K562 (cell line): ENCODE data around the gene ELL3. TPM values are rescaled to one million over a fixed set of nuclear protein-coding genes. Genes with fewer than 3 reads are reported as not detected.
A peak's percentile ranks its signal among the peaks of the same experiment; 100 is the strongest.

ENCODE experiments used
- ETV6 ChIP-seq, 3 experiments: fragments of 150-350 bp in 1 of 3; sonication (generic) in 1 of 3; formaldehyde crosslinking in 1 of 3; IDR thresholded peaks; 2 replicates each; pipeline versions ENCODE4 v1.6.1 to v1.8.0; 2014 to 2022; ENCODE audit warnings: borderline replicate concordance in 2 of 3, low read depth in 2 of 3, antibody characterized with exemption in 1 of 3, low read length in 1 of 3, mild to moderate bottlenecking in 1 of 3, missing genetic modification reagents in 1 of 3
- EWSR1 ChIP-seq: fragments of 450-650 bp; IDR thresholded peaks from 2 replicates; pipeline ENCODE4 v1.6.1; 2018; ENCODE audit warnings: borderline replicate concordance, mild to moderate bottlenecking, low read depth, moderate library complexity; ENCODE audit not compliant: partially characterized antibody
- GABPB1 ChIP-seq: sonication (generic); formaldehyde crosslinking; IDR thresholded peaks from 2 replicates; pipeline ENCODE4 v1.8.0; 2022; ENCODE audit warnings: mild to moderate bottlenecking, missing genetic modification reagents
- NBN ChIP-seq: fragments of 450-650 bp; IDR thresholded peaks from 2 replicates; pipeline ENCODE4 v1.6.1; 2016; ENCODE audit warnings: low read depth, mild to moderate bottlenecking
- NFIC ChIP-seq: fragments of 450-650 bp; IDR thresholded peaks from 2 replicates; pipeline ENCODE4 v1.6.1; 2017; ENCODE audit warnings: mild to moderate bottlenecking, inconsistent platforms
- PHF8 ChIP-seq: fragments of 200-600 bp; sonication (generic); IDR thresholded peaks from 2 replicates; pipeline ENCODE4 v1.6.1; 2012; ENCODE audit warnings: mixed run types, mild to moderate bottlenecking, inconsistent platforms, low read length, moderate library complexity, borderline replicate concordance
- RBM34 ChIP-seq: fragments of 200-400 bp; formaldehyde crosslinking; IDR thresholded peaks from 2 replicates; pipeline ENCODE4 v1.6.1; 2018; ENCODE audit warnings: low read length, borderline replicate concordance; ENCODE audit not compliant: insufficient read depth
- RFX7 ChIP-seq: fragments of 250-450 bp; sonication (Bioruptor Pico); IDR thresholded peaks from 2 replicates; pipeline ENCODE4 v1.5.1; 2021; ENCODE audit warnings: mild to moderate bottlenecking
- SREBF1 ChIP-seq: fragments of 150-350 bp; IDR thresholded peaks from 2 replicates; pipeline ENCODE4 v1.6.1; 2014; ENCODE audit warnings: antibody characterized with exemption, low read depth, low read length, borderline replicate concordance
- ZNF311 ChIP-seq: fragments of 250-450 bp; sonication (Bioruptor Pico); IDR thresholded peaks from 2 replicates; pipeline ENCODE4 v1.4.0; 2020; ENCODE audit warnings: mild to moderate bottlenecking, moderate library complexity
- polyA plus RNA-seq, 8 experiments: library from polyadenylated mRNA; depleted of rRNA in 4 of 8; stranded (reverse) in 5 of 8; unstranded in 3 of 8; fragments of >200 nt; fragmentation: Nextera tagmentation in 2 of 8; fragmentation: Illumina TruSeq in 1 of 8; extraction: Ambion mirVana in 2 of 8; extraction: Trizol in 1 of 8; gene quantifications; 2 replicates each; pipeline versions ENCODE4 v1.2.1 to v1.2.3, GENCODE V29; 2011 to 2014; ENCODE audit warnings: inconsistent platforms in 1 of 8, missing spikeins in 1 of 8
- total RNA-seq, 7 experiments: library from RNA; depleted of rRNA in 6 of 7; stranded (reverse); fragments of >200 nt in 6 of 7; fragmentation: Illumina TruSeq in 2 of 7; extraction: Trizol in 2 of 7; gene quantifications; 2 replicates each; pipeline versions ENCODE4 v1.2.1 to v1.2.3, GENCODE V29; 2011 to 2021; ENCODE audit warnings: low replicate concordance in 1 of 7
- TF ChIP-seq, protein P1 (sequence below): fragments of 200-600 bp; sonication (generic); IDR thresholded peaks from one replicate; pipeline ENCODE4 v1.6.1; 2012; ENCODE audit warnings: mild to moderate bottlenecking, low read depth, low read length, inconsistent platforms

ELL3 gene
- total and polyA plus RNA-seq, 9 of the 15 experiments (the other 6 are each of a cell fraction or from before 2014, with no cell fraction given) = 0.80 to 5.2 (median 2.6) TPM

GRCh38 chr15:43824302-43825246 lies 47.8 kb upstream of the ELL3 start, which contains the start of gene MFAP1 (continued):
- TF ChIP-seq, protein P1, sequence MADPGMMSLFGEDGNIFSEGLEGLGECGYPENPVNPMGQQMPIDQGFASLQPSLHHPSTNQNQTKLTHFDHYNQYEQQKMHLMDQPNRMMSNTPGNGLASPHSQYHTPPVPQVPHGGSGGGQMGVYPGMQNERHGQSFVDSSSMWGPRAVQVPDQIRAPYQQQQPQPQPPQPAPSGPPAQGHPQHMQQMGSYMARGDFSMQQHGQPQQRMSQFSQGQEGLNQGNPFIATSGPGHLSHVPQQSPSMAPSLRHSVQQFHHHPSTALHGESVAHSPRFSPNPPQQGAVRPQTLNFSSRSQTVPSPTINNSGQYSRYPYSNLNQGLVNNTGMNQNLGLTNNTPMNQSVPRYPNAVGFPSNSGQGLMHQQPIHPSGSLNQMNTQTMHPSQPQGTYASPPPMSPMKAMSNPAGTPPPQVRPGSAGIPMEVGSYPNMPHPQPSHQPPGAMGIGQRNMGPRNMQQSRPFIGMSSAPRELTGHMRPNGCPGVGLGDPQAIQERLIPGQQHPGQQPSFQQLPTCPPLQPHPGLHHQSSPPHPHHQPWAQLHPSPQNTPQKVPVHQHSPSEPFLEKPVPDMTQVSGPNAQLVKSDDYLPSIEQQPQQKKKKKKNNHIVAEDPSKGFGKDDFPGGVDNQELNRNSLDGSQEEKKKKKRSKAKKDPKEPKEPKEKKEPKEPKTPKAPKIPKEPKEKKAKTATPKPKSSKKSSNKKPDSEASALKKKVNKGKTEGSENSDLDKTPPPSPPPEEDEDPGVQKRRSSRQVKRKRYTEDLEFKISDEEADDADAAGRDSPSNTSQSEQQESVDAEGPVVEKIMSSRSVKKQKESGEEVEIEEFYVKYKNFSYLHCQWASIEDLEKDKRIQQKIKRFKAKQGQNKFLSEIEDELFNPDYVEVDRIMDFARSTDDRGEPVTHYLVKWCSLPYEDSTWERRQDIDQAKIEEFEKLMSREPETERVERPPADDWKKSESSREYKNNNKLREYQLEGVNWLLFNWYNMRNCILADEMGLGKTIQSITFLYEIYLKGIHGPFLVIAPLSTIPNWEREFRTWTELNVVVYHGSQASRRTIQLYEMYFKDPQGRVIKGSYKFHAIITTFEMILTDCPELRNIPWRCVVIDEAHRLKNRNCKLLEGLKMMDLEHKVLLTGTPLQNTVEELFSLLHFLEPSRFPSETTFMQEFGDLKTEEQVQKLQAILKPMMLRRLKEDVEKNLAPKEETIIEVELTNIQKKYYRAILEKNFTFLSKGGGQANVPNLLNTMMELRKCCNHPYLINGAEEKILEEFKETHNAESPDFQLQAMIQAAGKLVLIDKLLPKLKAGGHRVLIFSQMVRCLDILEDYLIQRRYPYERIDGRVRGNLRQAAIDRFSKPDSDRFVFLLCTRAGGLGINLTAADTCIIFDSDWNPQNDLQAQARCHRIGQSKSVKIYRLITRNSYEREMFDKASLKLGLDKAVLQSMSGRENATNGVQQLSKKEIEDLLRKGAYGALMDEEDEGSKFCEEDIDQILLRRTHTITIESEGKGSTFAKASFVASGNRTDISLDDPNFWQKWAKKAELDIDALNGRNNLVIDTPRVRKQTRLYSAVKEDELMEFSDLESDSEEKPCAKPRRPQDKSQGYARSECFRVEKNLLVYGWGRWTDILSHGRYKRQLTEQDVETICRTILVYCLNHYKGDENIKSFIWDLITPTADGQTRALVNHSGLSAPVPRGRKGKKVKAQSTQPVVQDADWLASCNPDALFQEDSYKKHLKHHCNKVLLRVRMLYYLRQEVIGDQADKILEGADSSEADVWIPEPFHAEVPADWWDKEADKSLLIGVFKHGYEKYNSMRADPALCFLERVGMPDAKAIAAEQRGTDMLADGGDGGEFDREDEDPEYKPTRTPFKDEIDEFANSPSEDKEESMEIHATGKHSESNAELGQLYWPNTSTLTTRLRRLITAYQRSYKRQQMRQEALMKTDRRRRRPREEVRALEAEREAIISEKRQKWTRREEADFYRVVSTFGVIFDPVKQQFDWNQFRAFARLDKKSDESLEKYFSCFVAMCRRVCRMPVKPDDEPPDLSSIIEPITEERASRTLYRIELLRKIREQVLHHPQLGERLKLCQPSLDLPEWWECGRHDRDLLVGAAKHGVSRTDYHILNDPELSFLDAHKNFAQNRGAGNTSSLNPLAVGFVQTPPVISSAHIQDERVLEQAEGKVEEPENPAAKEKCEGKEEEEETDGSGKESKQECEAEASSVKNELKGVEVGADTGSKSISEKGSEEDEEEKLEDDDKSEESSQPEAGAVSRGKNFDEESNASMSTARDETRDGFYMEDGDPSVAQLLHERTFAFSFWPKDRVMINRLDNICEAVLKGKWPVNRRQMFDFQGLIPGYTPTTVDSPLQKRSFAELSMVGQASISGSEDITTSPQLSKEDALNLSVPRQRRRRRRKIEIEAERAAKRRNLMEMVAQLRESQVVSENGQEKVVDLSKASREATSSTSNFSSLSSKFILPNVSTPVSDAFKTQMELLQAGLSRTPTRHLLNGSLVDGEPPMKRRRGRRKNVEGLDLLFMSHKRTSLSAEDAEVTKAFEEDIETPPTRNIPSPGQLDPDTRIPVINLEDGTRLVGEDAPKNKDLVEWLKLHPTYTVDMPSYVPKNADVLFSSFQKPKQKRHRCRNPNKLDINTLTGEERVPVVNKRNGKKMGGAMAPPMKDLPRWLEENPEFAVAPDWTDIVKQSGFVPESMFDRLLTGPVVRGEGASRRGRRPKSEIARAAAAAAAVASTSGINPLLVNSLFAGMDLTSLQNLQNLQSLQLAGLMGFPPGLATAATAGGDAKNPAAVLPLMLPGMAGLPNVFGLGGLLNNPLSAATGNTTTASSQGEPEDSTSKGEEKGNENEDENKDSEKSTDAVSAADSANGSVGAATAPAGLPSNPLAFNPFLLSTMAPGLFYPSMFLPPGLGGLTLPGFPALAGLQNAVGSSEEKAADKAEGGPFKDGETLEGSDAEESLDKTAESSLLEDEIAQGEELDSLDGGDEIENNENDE = no peak
- TF ChIP-seq ZNF311 (CRISPR knock-in tag) (no peak), NFIC (peak; percentile 55), ETV6 (IDR thresholded peaks at IDR 0.05; ENCODE audit: borderline replicate concordance in 1 of 2, low read depth in 2 of 2, low read length in 1 of 2) (no peak), ETV6 (CRISPR knock-in tag; IDR thresholded peaks at IDR 0.05; ENCODE audit: borderline replicate concordance) (no peak), RFX7 (CRISPR knock-in tag) (no peak), SREBF1 (no peak), EWSR1 (no peak), NBN (peak; percentile 88; the same call in 1 of the 2 replicates), PHF8 (peak; percentile 78; the same call in 1 of the 2 replicates), RBM34 (no peak), GABPB1 (CRISPR knock-in tag) (peak; percentile 93)
